GM12865 (cell line): ENCODE results near the gene CPXM2.

Experiments used
- DNase-seq: peaks from one replicate; pipeline ENCODE4 v3.0.0; 2010; ENCODE audit warnings: low read depth
- H3K4me3 ChIP-seq: 2 replicates; pipeline ENCODE4 v1.5.1; 2011; ENCODE audit warnings: mild to moderate bottlenecking, low read depth, low read length, control low read depth
- CTCF ChIP-seq: IDR thresholded peaks from 2 replicates; pipeline ENCODE4 v1.5.1; 2011; ENCODE audit warnings: low read length, control low read depth, low read depth, inconsistent platforms; ENCODE audit not compliant: insufficient read depth; ENCODE audit errors: missing control alignments

The CPXM2 gene

GRCh38 chr10:123906884-123907652 lies 15.5 kb upstream of the CPXM2 start:
- no peak overlapping the region for H3K4me3 ChIP-seq
- no peak for TF ChIP-seq CTCF
- DNase-seq: no peak

- no peak for TF ChIP-seq CTCF
- DNase-seq: no peak
- no peak overlapping the region for H3K4me3 ChIP-seq
These were observed 14.7 kb upstream of the CPXM2 start for GRCh38 chr10:123906296-123906695.

GRCh38 chr10:123904834-123905409 lies 13.3 kb upstream of the CPXM2 start:
- no peak overlapping the region for H3K4me3 ChIP-seq
- no peak for DNase-seq
- TF ChIP-seq CTCF: no peak

GRCh38 chr10:123903621-123904020 lies 12.0 kb upstream of the CPXM2 start:
- no peak for TF ChIP-seq CTCF
- DNase-seq: no peak
- no peak overlapping the region for H3K4me3 ChIP-seq

GRCh38 chr10:123901621-123902020 lies 10.0 kb upstream of the CPXM2 start:
- no peak for TF ChIP-seq CTCF

GRCh38 chr10:123897146-123897545 lies 5.5 kb upstream of the CPXM2 start:
- TF ChIP-seq CTCF: peak; percentile 27
- no peak for DNase-seq
- no peak overlapping the region for H3K4me3 ChIP-seq

More at GRCh38 chr10:123901621-123902020, 10.0 kb upstream of the CPXM2 start:
- no peak overlapping the region for H3K4me3 ChIP-seq
- peak; percentile 2 for DNase-seq
